Right lobe of liver (tissue), 4 donors: Measurements from ENCODE around the gene SCFD2.

ENCODE experiments used
- POLR2A ChIP-seq: fragments of 450-650 bp; IDR thresholded peaks from one replicate; pipeline ENCODE4 v1.6.1; 2017; ENCODE audit warnings: antibody characterized with exemption, mild to moderate bottlenecking
- TF ChIP-seq, protein P1 (sequence below), 4 donors: fragments of 200-600 bp in 3 of 4; fragments of 450-650 bp in 1 of 4; IDR thresholded peaks; one replicate each; pipeline versions ENCODE4 v1.5.1 to v1.8.0; 2016 to 2022; ENCODE audit warnings: antibody characterized with exemption in 4 of 4, mild to moderate bottlenecking in 2 of 4
- donor health status: DM: no; HTN: no; CAD: no.
- donor health status: DM: no; HTN: no; CAD: no.
- donor health status: DM: no; HTN: yes; CAD: no.

DNA sequence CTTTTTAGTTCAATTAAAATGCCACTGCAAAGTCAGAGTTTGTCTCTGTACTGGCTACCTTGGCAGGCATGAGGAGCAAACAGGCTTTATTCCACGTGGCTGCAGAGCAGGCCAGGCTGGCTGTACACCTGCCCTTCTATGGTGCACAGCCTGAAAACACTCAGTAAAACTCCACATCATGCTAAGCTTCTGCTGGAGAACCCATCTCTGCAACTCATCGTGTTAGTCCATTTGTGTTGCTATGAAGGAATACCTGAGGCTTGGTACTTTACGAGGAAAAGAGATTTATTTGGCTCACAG is 214.4 kb downstream of the SCFD2 start:
- TF ChIP-seq, protein P1, sequence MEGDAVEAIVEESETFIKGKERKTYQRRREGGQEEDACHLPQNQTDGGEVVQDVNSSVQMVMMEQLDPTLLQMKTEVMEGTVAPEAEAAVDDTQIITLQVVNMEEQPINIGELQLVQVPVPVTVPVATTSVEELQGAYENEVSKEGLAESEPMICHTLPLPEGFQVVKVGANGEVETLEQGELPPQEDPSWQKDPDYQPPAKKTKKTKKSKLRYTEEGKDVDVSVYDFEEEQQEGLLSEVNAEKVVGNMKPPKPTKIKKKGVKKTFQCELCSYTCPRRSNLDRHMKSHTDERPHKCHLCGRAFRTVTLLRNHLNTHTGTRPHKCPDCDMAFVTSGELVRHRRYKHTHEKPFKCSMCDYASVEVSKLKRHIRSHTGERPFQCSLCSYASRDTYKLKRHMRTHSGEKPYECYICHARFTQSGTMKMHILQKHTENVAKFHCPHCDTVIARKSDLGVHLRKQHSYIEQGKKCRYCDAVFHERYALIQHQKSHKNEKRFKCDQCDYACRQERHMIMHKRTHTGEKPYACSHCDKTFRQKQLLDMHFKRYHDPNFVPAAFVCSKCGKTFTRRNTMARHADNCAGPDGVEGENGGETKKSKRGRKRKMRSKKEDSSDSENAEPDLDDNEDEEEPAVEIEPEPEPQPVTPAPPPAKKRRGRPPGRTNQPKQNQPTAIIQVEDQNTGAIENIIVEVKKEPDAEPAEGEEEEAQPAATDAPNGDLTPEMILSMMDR (IDR thresholded peaks at IDR 0.05) = no peak
- TF ChIP-seq POLR2A = no peak
